GM21447 (cell line): Measurements from ENCODE around the gene GNAZ.
"Not testable (repeated sequence)": the region's sequence is repeated elsewhere in the genome, so short reads cannot be mapped to it uniquely, and the experiment has no call there.

Source experiments
- ATAC-seq: cut with Tn5 transposase; IDR thresholded peaks from one replicate; pipeline ENCODE4 v1.9.1; 2021; ENCODE audit not compliant: unreplicated experiment

GNAZ gene

GRCh38 chr22:23070418-23071229 is at the start of gene GNAZ:
Gene GNAZ, plus strand, starts transcription at chr22:23070519. Its CDS starts 25,177 bp downstream, at chr22:23095696.
- no peak for ATAC-seq

GRCh38 chr22:23020659-23021293 is 49.5 kb upstream of the GNAZ start:
- no peak for ATAC-seq

GRCh38 chr22:23021660-23022353 is 48.5 kb upstream of the GNAZ start:
- not testable (repeated sequence) for ATAC-seq

GRCh38 chr22:23023294-23023693 is 47.0 kb upstream of the GNAZ start:
- ATAC-seq: no peak

GRCh38 chr22:23026777-23027176 is 43.5 kb upstream of the GNAZ start:
- ATAC-seq: no peak

- ATAC-seq: not testable (repeated sequence)
Measured at GRCh38 chr22:23027849-23028248, 42.5 kb upstream of the GNAZ start.

- no peak for ATAC-seq
Measured at GRCh38 chr22:23029521-23030228, 40.6 kb upstream of the GNAZ start.

GRCh38 chr22:23031381-23031780 is 38.9 kb upstream of the GNAZ start:
- no peak for ATAC-seq

- no peak for ATAC-seq
Measured at GRCh38 chr22:23031786-23032185, 38.5 kb upstream of the GNAZ start.

- ATAC-seq: no peak
Measured at GRCh38 chr22:23032658-23033057, 37.7 kb upstream of the GNAZ start.

- ATAC-seq: no peak
Measured at GRCh38 chr22:23033116-23033905, 37.0 kb upstream of the GNAZ start.

GRCh38 chr22:23034621-23035556 is 35.4 kb upstream of the GNAZ start:
- no peak for ATAC-seq

- no peak for ATAC-seq
Measured at GRCh38 chr22:23035557-23036277, 34.6 kb upstream of the GNAZ start.

GRCh38 chr22:23036684-23037428 is 33.5 kb upstream of the GNAZ start:
- ATAC-seq: no peak

- no peak for ATAC-seq
Measured at GRCh38 chr22:23037429-23038333, 32.6 kb upstream of the GNAZ start.

- no peak for ATAC-seq
Measured at GRCh38 chr22:23038334-23038642, 32.0 kb upstream of the GNAZ start.

GRCh38 chr22:23038902-23039301 is 31.4 kb upstream of the GNAZ start:
- no peak for ATAC-seq
